Kidney epithelial cell (primary cell): ENCODE data around the gene SLC26A1. TPM values are rescaled to one million over a fixed set of nuclear protein-coding genes. Genes with fewer than 3 reads are reported as not detected.

Experiments
- DNase-seq: peaks from one replicate; pipeline ENCODE4 v3.0.0-alpha.2; 2010; ENCODE audit warnings: low read depth
- H3K27me3 ChIP-seq: 2 replicates; pipeline ENCODE4 v1.6.0; 2011; ENCODE audit warnings: low read length; ENCODE audit not compliant: control insufficient read depth, insufficient read depth
- H3K36me3 ChIP-seq: 2 replicates; pipeline ENCODE4 v1.5.1; 2011; ENCODE audit warnings: low read length; ENCODE audit not compliant: control insufficient read depth, insufficient read depth
- H3K4me3 ChIP-seq: 2 replicates; pipeline ENCODE4 v1.5.1; 2011; ENCODE audit warnings: low read depth, mild to moderate bottlenecking, control low read depth, low read length
- total RNA-seq: library from RNA; depleted of rRNA; stranded (reverse); fragments of >200 nt; gene quantifications from 2 replicates; pipeline ENCODE4 v1.2.3, GENCODE V29; 2015
- TF ChIP-seq, protein P1 (sequence below): IDR thresholded peaks from 2 replicates; pipeline ENCODE4 v1.5.1; 2011; ENCODE audit warnings: mild to moderate bottlenecking, moderate library complexity, low read length, control low read depth, inconsistent platforms; ENCODE audit not compliant: insufficient read depth, poor library complexity, severe bottlenecking

SLC26A1 gene
- total RNA-seq, 1 donor from 2014 or later, result 0.38 TPM

DNA sequence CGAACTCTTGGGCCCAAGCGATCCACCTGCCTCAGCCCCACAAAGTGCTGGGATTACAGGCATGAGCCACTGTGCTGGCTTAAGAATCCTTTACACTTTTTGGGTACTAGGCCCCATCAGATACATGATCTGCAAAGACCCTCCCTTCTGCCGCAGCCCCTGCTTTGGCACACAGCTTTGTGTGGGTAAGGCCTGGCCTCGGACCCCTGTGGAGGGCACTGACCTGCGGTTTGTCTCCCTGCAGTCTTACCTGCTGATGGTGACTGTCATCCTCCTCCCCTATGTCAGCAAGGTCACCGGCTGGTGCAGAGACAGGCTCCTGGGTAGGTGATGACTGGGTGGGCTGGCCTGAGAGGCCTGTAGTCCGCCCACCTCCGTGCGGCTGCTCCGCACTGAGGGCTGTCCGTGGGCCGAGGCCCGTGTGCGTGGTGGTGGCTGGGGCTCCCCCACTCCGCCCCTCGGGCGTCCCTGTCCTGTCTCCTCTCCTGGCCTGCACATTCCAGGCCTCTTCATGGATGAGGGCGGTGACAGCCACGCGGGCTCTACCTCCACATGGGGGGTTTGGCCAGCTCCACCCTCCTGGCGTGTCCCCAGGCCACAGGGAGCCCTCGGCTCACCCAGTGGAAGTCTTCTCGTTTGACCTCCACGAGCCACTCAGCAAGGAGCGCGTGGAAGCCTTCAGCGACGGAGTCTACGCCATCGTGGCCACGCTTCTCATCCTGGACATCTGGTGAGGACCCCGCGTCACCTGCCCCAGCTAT, 37.9 kb downstream of the SLC26A1 start:
- no peaks in the 10 kb centered on the region for H3K36me3 ChIP-seq
- H3K27me3 ChIP-seq, result no peaks in the 10 kb centered on the region
- TF ChIP-seq, protein P1, sequence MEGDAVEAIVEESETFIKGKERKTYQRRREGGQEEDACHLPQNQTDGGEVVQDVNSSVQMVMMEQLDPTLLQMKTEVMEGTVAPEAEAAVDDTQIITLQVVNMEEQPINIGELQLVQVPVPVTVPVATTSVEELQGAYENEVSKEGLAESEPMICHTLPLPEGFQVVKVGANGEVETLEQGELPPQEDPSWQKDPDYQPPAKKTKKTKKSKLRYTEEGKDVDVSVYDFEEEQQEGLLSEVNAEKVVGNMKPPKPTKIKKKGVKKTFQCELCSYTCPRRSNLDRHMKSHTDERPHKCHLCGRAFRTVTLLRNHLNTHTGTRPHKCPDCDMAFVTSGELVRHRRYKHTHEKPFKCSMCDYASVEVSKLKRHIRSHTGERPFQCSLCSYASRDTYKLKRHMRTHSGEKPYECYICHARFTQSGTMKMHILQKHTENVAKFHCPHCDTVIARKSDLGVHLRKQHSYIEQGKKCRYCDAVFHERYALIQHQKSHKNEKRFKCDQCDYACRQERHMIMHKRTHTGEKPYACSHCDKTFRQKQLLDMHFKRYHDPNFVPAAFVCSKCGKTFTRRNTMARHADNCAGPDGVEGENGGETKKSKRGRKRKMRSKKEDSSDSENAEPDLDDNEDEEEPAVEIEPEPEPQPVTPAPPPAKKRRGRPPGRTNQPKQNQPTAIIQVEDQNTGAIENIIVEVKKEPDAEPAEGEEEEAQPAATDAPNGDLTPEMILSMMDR, result no peak
- DNase-seq, result no peak
- no peak overlapping the region for H3K4me3 ChIP-seq

DNA sequence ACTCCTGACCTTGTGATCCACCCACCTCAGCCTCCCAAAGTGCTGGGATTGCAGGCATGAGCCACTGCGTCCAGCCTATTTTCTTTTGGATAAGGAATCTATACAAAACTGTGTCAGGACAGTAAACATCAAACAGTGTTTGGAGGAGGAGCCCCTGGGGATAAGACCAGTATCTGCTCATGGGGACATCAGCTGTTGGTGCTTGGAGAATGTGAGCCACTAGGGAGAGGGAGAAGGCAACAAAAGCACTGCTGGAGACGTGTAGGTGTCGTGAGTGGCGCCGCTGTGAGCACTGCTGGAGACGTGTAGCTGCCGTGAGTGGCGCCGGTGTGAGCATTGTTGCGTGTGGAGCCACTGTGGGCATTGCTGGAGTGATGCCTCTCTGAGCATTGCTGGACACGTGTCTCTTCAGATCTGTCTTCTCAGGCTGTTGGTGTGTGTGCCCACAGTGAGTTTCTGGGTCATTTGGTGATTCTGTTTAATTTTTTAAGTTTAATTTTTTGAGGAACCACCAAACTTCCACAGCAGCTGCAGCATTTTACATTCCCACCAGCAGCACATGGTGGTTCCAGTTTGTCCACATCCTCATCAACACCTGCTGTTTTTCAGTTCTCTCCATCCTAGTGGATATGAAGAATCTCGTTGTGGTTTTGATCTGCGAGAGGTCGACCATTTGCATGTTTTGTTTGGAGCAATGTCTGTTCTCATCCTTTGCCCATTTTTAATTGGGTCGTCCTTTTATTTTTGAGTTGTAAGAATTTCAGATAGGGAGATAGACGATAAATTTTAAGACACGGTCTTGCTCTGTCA, 38.8 kb downstream of the SLC26A1 start:
- TF ChIP-seq, protein P1, result no peak
- H3K27me3 ChIP-seq, result no peaks in the 10 kb centered on the region
- no peaks in the 10 kb centered on the region for H3K36me3 ChIP-seq
- DNase-seq, result no peak
- H3K4me3 ChIP-seq, result no peak overlapping the region

DNA sequence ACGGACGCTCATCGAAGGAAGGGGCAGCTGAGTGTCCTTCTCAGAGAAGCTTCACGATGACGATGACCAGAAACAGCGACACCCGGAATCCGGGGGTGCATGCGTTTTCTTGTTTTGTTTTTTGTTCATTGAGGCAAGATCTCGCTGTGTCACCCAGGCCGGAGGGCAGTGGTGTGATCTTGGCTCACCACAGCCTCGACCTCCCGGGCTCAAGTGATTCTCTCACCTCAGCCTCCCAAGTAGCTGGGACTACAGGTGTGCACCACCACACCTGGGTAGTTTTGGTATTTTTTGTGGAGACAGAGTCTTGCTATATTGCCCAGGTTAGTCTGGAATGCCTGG, 39.7 kb downstream of the SLC26A1 start:
- TF ChIP-seq, protein P1, result no peak
- H3K27me3 ChIP-seq, result no peaks in the 10 kb centered on the region
- no peak for DNase-seq
- H3K36me3 ChIP-seq, result no peaks in the 10 kb centered on the region
- H3K4me3 ChIP-seq, result no peak overlapping the region

DNA sequence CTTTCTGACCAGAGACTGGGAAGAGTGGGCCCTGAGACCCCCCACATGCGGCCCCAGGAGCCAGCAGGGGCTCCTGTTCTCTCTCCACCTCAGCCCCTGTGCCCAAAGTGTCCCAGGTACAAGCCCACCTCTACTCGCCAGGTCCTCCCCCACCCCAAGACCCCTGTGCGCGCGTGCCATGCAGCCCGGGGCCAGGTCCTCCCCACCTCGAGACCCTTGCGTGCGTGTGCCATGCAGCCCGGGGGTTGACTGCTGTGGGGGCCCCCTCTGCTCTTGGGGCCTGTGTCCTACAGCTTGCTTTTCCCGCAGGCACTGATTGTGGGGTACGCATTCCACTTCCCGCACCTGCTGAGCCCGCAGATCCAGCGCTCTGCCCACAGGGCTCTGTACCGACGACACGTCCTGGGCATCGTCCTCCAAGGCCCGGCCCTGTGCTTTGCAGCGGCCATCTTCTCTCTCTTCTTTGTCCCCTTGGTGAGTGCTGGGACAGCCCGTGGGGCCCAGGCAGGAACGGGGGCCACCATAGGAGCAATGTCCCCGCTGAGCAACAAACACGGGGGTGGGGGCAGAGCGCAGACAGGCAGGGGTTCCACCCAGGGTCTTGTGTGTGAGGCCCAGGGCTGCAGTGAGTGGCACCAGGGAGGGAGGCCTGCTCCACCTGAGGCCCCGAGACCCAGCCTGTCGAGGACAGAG, 40.2 kb downstream of the SLC26A1 start:
- Histone ChIP-seq H3K27me3 (no peaks in the 10 kb centered on the region), H3K4me3 (no peak overlapping the region), H3K36me3 (no peaks in the 10 kb centered on the region)
- no peak for DNase-seq
- TF ChIP-seq, protein P1, result no peak

DNA sequence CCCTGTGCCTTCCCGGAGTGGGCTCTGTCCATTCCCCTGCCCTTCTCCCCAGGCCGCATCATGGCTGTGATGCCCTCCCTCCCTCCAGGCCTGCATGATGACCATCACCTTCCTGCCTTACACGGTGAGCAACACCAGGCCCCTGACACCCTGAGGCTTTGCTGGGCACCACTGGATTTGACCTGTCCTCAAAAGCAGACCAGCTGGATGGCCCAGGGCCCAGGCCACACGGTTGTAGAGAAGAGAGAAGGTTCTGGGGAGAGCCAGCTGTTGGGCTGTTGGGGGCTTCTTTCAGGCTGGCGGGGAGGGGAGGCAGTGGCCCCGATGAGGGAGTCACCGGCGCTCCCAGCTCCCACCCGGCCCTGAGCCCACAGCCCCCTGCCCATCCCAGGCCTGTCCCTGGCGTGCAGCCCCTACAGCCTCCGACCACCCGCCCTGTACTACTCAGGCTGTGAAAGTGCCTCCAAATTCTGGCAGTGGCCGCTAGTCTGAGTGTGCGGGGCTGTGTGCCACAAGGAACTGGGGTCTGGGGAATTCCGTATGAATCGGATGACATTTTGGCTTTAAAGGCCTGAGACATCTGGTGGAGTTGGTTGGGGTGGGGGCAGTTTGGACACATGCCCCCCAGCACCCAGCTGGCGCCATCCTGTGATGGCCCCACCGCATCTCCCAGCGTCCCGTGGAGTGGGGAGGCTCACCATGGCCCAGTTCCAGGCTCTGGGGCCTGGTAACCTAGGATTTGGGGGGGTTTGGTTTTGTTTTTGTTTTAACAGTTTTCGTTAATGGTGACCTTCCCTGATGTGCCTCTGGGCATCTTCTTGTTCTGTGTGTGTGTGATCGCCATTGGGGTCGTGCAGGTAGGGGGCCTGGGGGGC, 41.4 kb downstream of the SLC26A1 start:
- TF ChIP-seq, protein P1, result no peak
- peaks cover 6% of the 10 kb centered on the region for H3K27me3 ChIP-seq
- H3K36me3 ChIP-seq, result no peaks in the 10 kb centered on the region

More for the DNA sequence above, 41.4 kb downstream of the SLC26A1 start:
- no peak for DNase-seq
- no peak overlapping the region for H3K4me3 ChIP-seq
